H7 (cell line): Measurements from ENCODE around the gene CD70. TPM values are rescaled to one million over a fixed set of nuclear protein-coding genes. Genes with fewer than 3 reads are reported as not detected.
"Not testable (repeated sequence)": the region's sequence is repeated elsewhere in the genome, so short reads cannot be mapped to it uniquely, and the experiment has no call there.

Source experiments
- DNase-seq: peaks from one replicate; pipeline ENCODE4 v3.0.0; 2012
- H3K27me3 ChIP-seq: 2 replicates; pipeline ENCODE4 v1.6.0; 2011; ENCODE audit warnings: mild to moderate bottlenecking, low read length; ENCODE audit not compliant: control insufficient read depth, insufficient read depth
- H3K36me3 ChIP-seq: replicated peaks from 2 replicates; pipeline ENCODE4 v1.5.1; 2011; ENCODE audit warnings: low read length; ENCODE audit not compliant: control insufficient read depth, insufficient read depth
- H3K4me3 ChIP-seq: 2 replicates; pipeline ENCODE4 v1.5.1; 2011; ENCODE audit warnings: low read depth, mild to moderate bottlenecking, control low read depth, low read length, moderate library complexity; ENCODE audit not compliant: insufficient read depth
- total RNA-seq: library from RNA; depleted of rRNA; stranded (reverse); fragments of >200 nt; shearing (Covaris generic); gene quantifications from 2 replicates; pipeline ENCODE4 v1.2.3, GENCODE V29; 2014

The CD70 gene
- total RNA-seq, 1 experiment from 2014 or later = 3.6 TPM

DNA sequence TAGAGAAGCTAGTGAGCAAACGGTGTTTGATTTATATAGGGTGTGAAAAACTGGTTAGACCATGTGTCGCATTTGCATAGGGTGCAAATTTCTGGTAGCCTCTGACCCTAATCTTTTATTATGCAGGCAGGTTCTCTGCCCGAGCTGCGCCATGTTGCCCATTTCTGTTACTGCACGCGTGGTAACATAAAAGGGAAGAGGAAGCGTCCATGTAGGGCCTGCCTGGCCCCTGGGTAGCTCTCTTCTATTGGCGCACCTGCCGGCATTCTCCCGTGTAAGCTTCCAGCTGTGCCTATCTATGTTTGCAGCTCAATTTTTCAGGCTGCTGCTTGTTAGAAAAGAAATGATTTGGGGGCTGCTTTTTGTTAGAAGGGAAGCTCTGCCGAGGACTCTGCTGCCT is 14.0 kb upstream of the CD70 start:
- no peaks in the 10 kb centered on the region; the same call in 1 of the 2 replicates for H3K27me3 ChIP-seq
- peak; percentile 34 for DNase-seq
- H3K4me3 ChIP-seq = no peak overlapping the region
- no peaks in the 10 kb centered on the region for H3K36me3 ChIP-seq

DNA sequence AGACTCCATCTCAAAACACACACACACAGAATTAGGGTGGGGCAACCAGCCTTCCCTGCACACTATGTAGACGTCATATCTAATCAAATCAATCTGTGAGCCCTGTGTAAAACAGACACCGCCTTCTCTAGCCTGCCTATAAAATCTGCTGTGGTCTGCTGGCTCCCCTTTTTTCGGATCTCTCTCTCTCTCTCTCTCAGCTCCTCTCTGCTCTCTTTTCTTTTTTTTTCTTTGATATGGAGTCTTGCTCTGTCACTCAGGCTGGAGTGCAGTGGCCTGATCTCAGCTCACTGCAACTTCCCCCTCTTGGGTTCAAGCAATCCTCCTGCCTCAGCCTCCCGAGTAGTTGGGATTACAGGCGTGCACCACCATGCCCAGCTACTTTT is 11.8 kb upstream of the CD70 start:
- Histone ChIP-seq H3K36me3 (no peaks in the 10 kb centered on the region), H3K4me3 (no peak overlapping the region), H3K27me3 (no peaks in the 10 kb centered on the region; the same call in 1 of the 2 replicates)
- no peak for DNase-seq

DNA sequence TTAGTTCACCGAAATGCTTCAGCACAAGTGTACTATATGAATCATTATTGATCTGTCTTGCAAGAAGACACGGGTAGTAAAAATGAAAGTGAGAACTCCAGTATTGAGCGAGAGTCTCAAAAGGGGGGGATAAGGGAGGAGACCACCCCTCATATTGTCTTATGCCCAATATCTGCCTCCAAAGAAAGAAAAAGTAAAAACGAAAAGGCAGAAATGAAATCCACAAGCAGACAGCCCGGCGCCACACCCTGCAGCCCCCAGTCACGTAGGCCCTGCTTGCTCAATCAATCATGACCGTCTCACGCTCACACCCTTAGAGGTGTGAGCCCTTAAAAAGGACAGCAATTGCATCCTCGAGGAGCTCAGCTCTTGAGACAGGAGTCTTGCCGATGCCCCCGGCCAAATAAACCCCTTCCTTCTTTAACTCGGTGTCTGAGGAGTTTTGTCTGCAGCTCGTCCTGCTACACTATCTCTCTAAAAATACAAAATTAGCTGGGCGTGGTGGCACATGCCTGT is 10.6 kb upstream of the CD70 start:
- H3K36me3 ChIP-seq, H3K4me3 ChIP-seq, DNase-seq, H3K27me3 ChIP-seq: not testable (repeated sequence)

DNA sequence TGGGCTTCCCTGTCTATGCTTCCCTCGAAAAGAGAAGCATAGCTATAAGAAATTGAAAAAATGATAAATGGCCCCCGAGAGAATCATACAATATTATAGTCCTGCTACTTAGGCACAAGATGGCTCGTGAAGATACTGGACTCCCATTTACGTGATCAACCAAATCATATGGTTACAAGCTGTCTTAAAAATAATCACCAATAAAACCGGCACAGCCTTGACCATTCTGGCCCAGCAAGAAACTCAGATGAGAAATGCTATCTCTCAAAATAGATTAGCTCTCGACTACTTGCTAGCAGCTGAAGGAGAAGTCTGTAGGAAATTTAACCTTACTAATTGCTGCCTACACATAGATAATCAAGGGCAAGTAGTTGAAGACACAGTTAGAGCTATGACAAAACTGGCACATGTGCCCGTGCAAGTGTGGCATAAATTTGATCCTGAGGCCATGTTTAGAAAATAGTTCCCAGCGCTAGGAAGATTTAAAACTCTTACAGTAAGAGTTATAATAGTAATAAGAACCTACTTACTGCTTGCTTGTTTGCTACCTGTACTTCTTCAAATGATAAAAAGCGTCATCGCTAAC is 10.1 kb upstream of the CD70 start:
- H3K4me3 ChIP-seq, H3K27me3 ChIP-seq, H3K36me3 ChIP-seq, DNase-seq: not testable (repeated sequence)

DNA sequence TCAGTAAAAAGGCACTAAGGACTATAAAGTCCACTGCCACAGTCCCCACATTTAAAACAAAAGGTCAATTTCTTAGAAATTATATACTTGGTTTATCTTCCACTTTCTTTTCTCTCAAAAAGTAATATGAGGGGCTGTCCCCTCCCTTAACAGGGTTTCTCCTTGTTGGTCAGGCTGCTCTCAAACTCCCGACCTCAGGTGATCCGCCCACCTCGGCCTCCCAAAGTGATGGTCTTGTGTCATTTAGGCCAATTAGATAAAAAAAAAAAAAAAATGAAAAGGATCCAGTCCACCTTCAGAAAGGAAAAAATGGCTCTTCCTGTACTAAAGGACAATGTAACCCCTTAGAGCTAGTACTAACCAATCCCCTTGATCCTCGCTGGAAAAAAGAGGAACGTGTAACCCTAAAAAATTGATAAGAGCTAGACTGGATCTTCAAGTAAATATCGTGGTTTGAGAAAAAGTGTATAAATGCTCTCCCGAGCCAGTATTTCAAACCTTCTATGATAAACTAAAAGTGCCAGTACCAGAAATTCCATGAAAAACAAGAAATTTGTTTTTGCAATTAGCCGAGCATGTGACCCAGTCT is 9.0 kb upstream of the CD70 start:
- no peak for DNase-seq
- Histone ChIP-seq H3K27me3 (no peaks in the 10 kb centered on the region; the same call in 1 of the 2 replicates), H3K4me3 (no peak overlapping the region), H3K36me3 (no peaks in the 10 kb centered on the region; the same call in 1 of the 2 replicates)

DNA sequence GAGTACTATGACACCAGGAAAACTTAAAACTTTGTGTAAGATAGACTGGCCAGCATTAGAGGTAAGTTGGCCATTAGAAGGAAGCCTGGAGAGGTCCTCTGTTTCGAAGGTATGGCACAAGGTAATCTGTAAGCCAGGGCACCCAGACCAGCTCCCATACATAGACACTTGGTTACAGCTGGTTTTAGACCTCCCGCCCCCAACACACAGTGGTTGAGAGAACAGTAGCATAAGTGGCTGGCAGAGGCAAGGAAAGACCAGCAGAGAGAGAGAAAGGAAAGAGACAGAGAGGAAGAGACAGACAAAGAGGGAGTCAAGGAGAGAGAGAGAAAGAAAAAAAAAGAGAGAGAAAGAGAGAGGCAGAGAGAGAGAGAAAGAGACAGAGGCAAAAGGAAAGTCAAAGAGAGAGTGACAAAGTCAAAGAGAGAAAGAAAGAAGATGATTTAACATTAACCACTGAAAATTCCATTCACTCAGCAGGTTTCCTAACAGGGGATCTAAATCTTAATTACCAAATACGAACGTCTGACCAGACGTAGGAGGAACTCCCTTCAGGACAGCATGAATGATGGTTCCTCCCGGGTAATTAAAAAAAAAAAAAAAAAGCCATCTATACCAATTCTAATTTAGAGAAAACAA is 7.4 kb upstream of the CD70 start:
- DNase-seq, H3K36me3 ChIP-seq, H3K4me3 ChIP-seq, H3K27me3 ChIP-seq: not testable (repeated sequence)

DNA sequence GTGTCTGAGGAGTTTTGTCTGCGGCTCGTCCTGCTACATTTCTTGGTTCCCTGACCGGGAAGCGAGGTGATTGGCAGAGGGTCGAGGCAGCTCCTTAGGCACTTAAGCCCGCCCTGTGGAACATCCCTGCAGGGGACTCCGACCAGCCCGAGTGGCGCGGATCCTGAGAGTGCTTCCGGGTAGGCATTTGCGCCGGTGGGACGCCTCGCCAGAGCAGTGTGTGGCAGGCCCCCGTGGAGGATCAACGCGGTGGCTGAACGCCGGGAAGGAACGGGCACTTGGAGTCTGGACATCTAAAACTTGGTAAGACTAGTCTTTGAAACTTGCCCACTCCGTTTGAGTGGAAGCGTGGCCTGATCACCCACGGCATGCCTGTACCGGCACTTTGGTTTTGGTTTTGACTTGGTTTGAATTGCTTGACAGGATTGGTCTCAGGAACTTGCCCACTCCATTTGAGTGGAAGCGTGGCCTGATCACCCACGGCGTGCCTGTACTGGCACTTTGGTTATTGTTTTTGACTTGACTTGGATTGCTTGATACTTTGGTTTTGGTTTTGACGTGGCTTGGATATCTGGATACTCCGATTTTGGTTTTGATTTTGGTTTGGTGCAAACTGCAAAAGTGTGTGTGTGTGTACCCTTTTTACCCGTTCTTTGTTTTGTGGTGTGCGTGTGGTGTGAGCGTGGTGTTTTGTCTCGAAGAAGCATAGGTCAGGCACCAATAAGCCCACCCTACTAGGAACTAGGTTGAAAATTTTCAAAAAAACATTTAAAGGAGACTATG is 6.7 kb upstream of the CD70 start:
- not testable (repeated sequence) for DNase-seq, H3K36me3 ChIP-seq, H3K4me3 ChIP-seq
- peaks cover 12% of the 10 kb centered on the region; the same call in 1 of the 2 replicates for H3K27me3 ChIP-seq

DNA sequence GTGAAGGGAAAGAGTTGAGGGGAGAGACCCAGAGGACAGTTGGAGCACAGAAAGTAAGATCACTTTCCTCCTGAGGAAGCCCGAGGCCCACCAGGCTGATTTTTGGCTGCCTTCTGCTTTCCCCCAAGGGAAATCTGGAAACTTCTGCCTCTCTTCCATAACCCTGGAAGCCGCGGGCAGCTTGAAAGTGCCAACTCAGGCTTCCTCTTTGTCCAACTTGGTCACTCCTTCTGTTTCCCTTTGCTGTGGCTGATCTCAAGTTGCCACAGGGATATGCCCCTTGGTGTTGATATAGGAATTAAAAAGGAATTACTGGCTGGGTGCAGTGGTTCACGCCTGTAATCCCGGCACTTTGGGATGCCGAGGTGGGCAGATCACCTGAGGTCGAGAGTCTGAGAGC is 5.7 kb upstream of the CD70 start:
- no peaks in the 10 kb centered on the region; the same call in 1 of the 2 replicates for H3K36me3 ChIP-seq
- no peak for DNase-seq
- no peak overlapping the region for H3K4me3 ChIP-seq
- peaks cover 20% of the 10 kb centered on the region for H3K27me3 ChIP-seq

DNA sequence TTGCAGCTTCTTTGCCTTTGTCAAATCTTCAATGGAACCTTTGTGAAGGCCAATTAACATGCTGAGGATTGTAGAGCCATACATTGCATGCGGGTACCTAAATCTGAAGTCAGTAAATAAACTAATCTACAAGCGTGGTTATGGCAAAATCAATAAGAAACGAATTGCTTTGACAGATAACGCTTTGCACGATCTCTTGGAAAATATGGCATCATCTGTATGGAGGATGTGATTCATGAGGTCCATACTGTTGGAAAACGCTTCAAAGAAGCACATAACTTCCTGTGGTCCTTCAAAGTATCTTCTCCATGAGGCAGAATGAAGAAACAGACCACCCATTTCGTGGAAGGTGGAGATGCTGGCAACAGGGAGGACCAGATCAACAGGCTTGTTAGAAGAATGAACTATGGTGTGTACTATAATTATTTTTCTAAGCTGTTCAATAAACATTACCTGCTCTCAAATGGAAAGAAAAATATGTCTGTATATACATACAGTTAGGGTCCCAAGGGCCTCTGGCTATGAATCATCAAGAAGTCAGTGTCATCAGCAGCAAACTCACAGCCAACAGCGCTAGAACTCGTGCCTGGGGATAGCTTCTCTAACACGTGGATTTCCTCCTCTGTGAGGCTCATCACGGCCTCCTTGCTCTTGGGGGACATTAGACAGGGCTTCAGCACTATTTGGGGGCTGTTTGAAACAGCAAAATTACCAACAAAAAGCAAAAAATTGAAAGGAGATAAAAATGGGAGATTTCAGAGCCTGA is 2.9 kb upstream of the CD70 start:
- no peak for DNase-seq
- H3K4me3 ChIP-seq = no peak overlapping the region
- no peaks in the 10 kb centered on the region; the same call in 1 of the 2 replicates for H3K36me3 ChIP-seq
- H3K27me3 ChIP-seq = peaks cover 48% of the 10 kb centered on the region

DNA sequence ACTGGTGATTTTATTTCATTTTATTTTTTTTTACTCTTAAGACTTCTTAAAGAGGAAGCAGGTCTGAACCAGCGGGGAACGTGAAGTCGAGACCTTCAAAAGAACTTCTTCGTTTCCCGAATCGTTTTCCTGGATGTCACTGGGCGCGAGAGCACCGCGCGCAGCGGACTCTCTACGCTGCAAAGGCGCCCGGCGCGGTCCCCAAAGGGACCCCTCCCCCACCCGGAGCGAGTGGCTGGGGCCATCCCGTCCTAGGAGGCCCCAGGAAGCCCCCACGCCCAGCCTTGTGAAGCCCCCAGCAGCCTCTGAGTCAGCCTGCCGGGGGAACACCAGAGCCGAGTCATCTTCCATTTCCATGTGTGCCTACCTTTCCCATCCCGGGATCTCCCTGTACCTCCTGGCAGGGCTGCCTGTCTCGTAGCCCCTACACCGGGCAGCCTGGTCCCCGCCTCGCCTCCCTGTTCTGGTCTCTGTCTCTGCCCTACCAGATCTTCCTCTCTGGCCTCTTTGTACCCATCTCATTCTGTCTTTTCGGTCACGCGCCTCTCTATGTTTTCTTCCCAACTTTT is 608 bp downstream of the CD70 start:
- H3K4me3 ChIP-seq = peak overlapping the region; percentile 46
- H3K27me3 ChIP-seq = peaks cover 79% of the 10 kb centered on the region
- no peaks in the 10 kb centered on the region for H3K36me3 ChIP-seq
- peak; percentile 85 for DNase-seq

DNA sequence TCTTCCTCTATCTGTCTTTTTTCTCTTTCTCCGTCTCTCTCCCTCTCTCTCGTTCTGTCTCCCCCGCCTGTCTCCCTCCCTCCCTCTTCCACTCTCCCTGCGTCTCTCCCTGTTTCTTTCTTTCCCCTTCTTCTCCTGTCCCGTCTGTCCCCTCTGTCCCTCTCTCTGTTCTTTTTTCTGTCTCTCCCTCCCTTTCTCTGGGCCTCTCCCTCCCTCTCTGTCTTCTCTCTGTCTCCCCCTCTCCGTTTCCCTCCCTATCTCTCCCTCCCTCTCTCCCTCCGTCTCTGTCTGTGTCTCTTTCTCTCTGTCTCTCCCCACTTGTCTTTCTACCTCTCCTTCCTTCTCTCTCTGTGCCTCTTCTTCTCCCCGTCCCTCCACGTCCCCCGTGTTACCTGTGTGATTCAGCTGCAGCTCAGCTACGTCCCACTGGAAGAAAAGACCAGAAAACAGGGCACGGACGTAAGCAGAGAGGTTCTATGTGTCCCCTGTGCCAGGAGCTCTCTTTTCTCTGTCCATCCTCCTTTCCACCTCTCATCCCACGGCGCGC is 1.2 kb downstream of the CD70 start:
- DNase-seq = no peak
- Histone ChIP-seq H3K27me3 (peaks cover 83% of the 10 kb centered on the region), H3K36me3 (no peaks in the 10 kb centered on the region), H3K4me3 (peak overlapping the region; percentile 46; the same call in 1 of the 2 replicates)

DNA sequence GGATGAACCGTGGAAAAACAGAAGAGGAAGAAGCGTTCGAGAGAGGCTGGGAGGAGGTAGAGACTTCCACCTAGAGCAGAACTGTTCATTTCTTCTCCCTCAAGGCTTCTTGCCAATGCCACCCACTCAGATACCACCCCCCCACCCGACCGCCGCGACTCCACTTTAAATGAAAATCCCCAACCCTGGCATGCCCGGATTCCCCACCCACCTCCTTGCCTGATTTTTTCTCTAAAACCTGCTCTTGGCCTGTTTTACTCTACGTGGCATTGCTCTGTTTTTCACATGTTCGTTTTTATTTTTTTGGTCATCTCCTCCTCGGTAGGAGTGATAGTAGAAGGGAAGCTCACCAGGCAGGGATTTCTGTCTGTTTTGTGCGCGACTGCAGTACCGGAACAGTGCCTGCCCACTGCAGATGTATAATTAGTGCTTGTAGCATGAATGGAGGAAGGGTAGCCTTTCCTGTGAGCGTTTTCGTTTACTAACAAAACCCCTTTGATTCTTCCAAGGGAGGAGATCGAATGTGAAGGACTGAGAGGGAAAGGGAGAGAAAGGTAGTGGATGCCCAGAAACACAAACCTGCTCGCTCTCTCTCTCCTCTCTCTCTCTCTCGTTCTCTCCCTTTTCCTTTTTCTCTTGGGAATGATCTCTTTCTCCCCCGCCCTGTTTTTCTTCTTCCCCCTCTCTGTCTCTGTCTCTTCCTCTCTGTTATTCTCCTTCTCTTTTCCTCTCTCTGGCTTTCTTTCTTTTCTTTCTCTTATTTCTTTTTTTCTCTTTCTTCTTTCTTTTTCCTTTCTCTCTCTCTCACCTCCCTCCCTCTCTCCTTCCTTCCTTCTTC is 2.2 kb downstream of the CD70 start:
- no peak for DNase-seq
- Histone ChIP-seq H3K4me3 (no peak overlapping the region), H3K27me3 (peaks cover 79% of the 10 kb centered on the region), H3K36me3 (no peaks in the 10 kb centered on the region)

DNA sequence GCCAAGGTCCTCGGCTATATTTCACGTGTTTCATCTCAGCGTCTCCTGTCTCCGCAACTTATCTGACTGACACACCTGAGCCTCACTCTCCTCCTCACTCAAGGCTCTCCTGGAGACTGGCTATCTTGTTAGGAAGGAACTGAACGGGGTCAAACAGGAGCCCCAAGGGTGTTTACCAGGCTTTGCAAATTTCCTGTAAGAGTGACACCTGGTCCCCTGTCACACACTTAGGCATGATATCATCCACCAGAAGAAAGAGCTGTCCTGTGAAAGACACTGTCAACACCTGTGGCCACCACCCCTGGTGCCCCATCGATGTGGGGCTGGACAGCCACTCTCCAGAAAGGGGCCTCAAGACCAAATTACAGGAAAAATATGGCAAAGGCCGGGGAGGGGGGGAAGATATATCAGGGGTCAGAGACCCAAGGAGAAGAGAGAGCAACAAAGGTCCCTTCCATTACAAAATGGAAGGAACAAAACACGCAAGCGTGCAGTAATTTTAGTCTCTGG is 2.9 kb downstream of the CD70 start:
- H3K4me3 ChIP-seq = peak overlapping the region; percentile 31; the same call in 1 of the 2 replicates
- peaks cover 74% of the 10 kb centered on the region for H3K27me3 ChIP-seq
- H3K36me3 ChIP-seq = no peaks in the 10 kb centered on the region
- no peak for DNase-seq
